PC-3 (cell line): ENCODE data around the gene TACSTD2.

Experiments
- EZH2 ChIP-seq: fragments of 300-600 bp; sonication (generic); IDR thresholded peaks from one replicate; pipeline ENCODE4 v1.6.1; 2017; ENCODE audit warnings: antibody characterized with exemption, mild to moderate bottlenecking, low read length; ENCODE audit not compliant: unreplicated experiment
- EZH2phosphoT487 ChIP-seq: fragments of 300-600 bp; sonication (generic); IDR thresholded peaks from 2 replicates; pipeline ENCODE4 v1.6.1; 2018; ENCODE audit warnings: mild to moderate bottlenecking, antibody characterized with exemption, low read length, borderline replicate concordance
- TF ChIP-seq, protein P1 (sequence below): fragments of 300-600 bp; sonication (generic); conservative IDR thresholded peaks from 2 replicates; pipeline ENCODE4 v1.5.1; 2017; ENCODE audit warnings: antibody characterized with exemption, low read depth, mild to moderate bottlenecking, low read length

DNA sequence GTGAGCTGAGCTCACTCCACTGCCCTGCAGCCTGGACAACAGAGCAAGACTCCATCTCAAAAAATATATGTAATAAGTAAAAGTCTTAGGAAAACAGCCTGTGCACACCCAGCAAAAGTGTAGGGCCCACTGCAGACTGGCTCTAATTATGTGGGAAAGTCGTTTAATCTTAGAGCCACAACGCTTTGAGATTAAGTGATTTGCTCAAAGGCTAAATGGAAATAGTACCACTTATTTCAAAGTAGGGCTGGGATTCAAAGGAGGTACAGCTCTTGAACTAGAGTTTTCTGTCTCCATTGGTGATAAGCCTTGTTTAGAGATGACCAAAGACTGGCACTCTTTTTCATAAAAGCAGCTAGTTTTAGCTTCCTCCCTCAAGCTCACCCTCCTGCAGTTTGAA lies 2.2 kb downstream of the TACSTD2 start:
- TF ChIP-seq, protein P1, sequence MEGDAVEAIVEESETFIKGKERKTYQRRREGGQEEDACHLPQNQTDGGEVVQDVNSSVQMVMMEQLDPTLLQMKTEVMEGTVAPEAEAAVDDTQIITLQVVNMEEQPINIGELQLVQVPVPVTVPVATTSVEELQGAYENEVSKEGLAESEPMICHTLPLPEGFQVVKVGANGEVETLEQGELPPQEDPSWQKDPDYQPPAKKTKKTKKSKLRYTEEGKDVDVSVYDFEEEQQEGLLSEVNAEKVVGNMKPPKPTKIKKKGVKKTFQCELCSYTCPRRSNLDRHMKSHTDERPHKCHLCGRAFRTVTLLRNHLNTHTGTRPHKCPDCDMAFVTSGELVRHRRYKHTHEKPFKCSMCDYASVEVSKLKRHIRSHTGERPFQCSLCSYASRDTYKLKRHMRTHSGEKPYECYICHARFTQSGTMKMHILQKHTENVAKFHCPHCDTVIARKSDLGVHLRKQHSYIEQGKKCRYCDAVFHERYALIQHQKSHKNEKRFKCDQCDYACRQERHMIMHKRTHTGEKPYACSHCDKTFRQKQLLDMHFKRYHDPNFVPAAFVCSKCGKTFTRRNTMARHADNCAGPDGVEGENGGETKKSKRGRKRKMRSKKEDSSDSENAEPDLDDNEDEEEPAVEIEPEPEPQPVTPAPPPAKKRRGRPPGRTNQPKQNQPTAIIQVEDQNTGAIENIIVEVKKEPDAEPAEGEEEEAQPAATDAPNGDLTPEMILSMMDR, result no peak
- TF ChIP-seq EZH2, result no peak
- TF ChIP-seq EZH2phosphoT487, result no peak
